NCI-H774 (cell line): ENCODE results near the gene ZFAND3.

Experiments
- DNase-seq: peaks from one replicate; lab custom pipeline; 2025; lab: John Stamatoyannopoulos, UW

Gene ZFAND3

GRCh38 chr6:37894585-37894984 is 75.1 kb downstream of the ZFAND3 start:
- no peak for DNase-seq

- no peak for DNase-seq
These were observed 77.8 kb downstream of the ZFAND3 start for GRCh38 chr6:37897321-37897720.

- no peak for DNase-seq
These were observed 78.4 kb downstream of the ZFAND3 start for GRCh38 chr6:37897818-37898515.

GRCh38 chr6:37903351-37904340 is 84.1 kb downstream of the ZFAND3 start:
- no peak for DNase-seq

DNA sequence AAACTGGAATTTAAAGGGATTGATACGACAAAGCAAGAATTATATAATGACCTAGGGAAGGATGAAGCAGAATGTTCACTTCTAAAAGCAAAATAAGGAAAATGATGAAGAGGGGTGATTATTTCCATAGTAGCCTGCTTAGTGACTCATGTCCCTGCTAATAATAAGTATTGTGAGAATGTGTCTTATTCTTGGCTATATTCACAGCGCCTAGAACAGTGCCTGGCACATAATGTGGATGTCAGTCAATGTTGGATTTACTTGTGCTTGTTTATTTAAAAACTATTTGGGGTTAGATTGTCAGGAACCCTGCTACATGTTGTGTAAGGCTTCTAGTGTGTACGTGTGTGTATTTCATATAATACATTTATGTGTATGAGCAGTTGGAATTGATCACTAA is 85.1 kb downstream of the ZFAND3 start:
- no peak for DNase-seq

GRCh38 chr6:37906121-37906520 is 86.6 kb downstream of the ZFAND3 start:
- DNase-seq: no peak

DNA sequence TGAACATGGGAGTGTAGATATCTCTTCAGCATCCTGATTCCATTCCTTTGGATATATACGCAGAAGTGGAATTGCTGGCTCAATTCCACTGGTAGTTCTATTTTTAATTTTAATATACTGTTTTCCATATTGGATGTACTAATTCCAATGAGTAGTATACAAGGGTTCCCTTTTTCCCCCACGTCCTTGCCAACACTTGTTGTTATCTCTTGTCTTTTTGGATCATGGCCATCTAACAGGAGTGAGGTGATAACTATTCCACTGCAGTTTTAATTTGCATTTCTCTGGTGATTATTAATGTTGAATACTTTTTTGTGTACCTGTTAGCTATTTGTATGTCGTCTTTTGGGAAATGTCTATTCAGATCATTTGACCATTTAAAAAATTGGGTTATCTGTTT is 91.5 kb downstream of the ZFAND3 start:
- no peak for DNase-seq

DNA sequence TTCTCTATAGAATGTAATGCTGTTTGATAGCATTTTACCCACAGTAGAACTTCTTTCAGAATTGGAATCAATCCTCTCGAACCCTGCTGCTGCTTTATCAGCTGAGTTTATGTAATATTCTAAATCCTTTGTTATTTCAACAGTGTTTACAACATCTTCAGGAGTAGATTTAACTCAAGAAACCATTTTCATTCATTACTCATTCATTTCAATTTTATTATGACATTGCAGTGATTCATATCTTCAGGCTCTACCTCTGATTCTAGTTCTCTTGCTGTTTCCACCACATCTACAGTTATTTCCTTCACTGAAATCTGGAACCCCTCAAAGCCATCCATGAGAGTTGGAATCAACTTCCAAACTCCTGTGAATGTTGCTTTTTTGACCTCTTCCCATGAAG is 93.7 kb downstream of the ZFAND3 start:
- no peak for DNase-seq

- DNase-seq: no peak
These were observed 95.9 kb downstream of the ZFAND3 start for GRCh38 chr6:37915463-37915862.

- no peak for DNase-seq
These were observed 96.6 kb downstream of the ZFAND3 start for GRCh38 chr6:37916149-37916548.

DNA sequence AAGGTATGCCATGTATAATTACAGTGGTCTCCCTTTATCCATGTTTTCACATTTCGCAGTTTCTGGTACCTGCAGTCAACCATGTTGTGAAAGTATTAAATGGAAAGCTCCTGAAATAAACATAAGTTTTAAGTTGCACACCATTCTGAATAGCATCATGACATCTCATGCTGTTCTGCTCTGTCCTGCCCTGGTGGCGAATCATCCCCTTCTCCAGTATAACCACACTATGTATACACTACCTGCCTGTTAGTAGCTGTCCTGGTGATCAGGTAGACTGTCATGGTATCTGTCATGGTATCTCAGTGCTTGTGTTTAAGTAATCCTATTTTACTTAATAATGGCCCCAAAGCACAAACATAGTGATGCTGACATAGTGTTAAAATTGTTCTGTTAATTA is 97.1 kb downstream of the ZFAND3 start:
- DNase-seq: no peak

DNA sequence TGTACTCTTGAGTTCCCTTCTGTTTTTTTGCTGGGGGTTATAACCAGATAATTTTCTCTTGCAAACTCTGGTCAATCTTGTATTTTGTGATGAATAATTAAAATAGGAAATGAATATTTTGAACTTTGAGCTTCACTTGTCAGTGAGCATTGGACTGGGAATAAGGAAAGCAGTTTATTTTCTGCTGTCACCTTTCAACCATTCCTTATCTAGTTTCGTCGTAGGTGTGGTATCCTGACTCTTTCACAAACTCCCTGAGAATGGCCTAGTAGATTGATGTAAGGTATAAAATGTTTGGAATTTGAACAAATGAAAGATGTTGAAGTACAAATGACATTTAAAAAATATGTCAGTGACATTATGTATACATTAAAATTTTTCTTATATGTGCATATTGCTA is 98.0 kb downstream of the ZFAND3 start:
- no peak for DNase-seq

DNA sequence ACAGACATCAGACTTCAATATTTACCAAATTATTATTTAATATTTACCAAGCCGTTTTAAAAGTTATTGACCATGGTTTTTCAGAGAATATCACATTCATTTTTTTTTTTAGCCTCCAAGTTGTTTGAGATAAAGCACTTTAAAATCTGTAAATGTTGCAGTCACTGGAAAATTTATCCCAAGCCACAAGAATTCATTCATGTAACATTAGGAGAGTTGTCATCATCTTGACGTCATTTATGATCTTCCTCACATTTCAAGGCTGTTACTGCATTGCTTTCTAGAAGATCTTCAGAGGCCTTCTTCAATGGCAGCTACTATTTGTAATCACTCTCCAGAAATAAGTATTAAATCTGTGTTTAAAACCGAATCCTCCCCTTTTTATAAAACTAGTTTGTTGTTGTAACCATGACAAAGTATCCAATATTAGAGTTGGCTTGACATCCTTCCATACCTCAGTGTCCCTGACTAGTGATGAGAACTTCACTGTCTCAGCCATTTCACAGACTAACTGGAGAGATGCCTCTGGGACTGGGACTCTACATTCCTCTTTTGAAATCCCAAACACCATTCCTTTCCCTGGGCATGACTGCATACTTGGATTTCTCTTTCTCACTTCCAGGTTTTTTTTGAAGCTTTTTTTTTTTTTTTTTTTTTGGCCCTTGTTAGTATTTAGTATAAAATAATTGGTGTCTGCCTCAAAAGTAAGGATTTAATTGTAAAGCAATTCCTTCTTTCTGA is 100.1 kb downstream of the ZFAND3 start:
- DNase-seq: no peak

- peak; percentile 8 for DNase-seq
These were observed 101.1 kb downstream of the ZFAND3 start for GRCh38 chr6:37920667-37921066.

- no peak for DNase-seq
These were observed 103.0 kb downstream of the ZFAND3 start for GRCh38 chr6:37922563-37922962.

GRCh38 chr6:37923514-37923913 is 104.0 kb downstream of the ZFAND3 start:
- no peak for DNase-seq

- no peak for DNase-seq
These were observed 107.1 kb downstream of the ZFAND3 start for GRCh38 chr6:37926661-37927060.

- DNase-seq: no peak
These were observed 108.7 kb downstream of the ZFAND3 start for GRCh38 chr6:37928217-37928616.

GRCh38 chr6:37930288-37930971 is 110.9 kb downstream of the ZFAND3 start:
- DNase-seq: no peak

- DNase-seq: no peak
These were observed 111.5 kb downstream of the ZFAND3 start for GRCh38 chr6:37931066-37931465.

GRCh38 chr6:37934276-37934675 is 114.7 kb downstream of the ZFAND3 start:
- DNase-seq: no peak

- no peak for DNase-seq
These were observed 116.6 kb downstream of the ZFAND3 start for GRCh38 chr6:37936150-37936549.
